GM12872 (cell line): ENCODE results near the gene CRACR2B.

ENCODE experiments used
- CTCF ChIP-seq: IDR thresholded peaks from 3 replicates; pipeline ENCODE4 v1.5.1; 2011; ENCODE audit warnings: low read depth, mild to moderate bottlenecking, low read length, moderate library complexity; ENCODE audit not compliant: insufficient read depth

Gene CRACR2B

GRCh38 chr11:860234-861104 lies 32.8 kb downstream of the CRACR2B start:
- no peak for TF ChIP-seq CTCF

- no peak for TF ChIP-seq CTCF
These were observed 33.4 kb downstream of the CRACR2B start for GRCh38 chr11:861105-861479.

- TF ChIP-seq CTCF: no peak
These were observed 34.5 kb downstream of the CRACR2B start for GRCh38 chr11:862081-862661.

- TF ChIP-seq CTCF: no peak
These were observed 34.9 kb downstream of the CRACR2B start for GRCh38 chr11:862696-863022.

GRCh38 chr11:863023-863909 lies 35.5 kb downstream of the CRACR2B start:
- no peak for TF ChIP-seq CTCF

GRCh38 chr11:863910-864827 lies 36.5 kb downstream of the CRACR2B start:
- TF ChIP-seq CTCF: no peak
